GM12878 (cell line): Measurements from ENCODE around the gene SPACDR. TPM values are rescaled to one million over a fixed set of nuclear protein-coding genes. Genes with fewer than 3 reads are reported as not detected.

Experiments used
- ATAC-seq: fragments of 200-7000 bp; cut with Tn5 transposase; 3 replicates; pipeline ENCODE4 v1.9.1; 2020; ENCODE audit warnings: mild to moderate bottlenecking, moderate library complexity
- BruUV-seq: library from RNA; stranded (reverse); fragments of 400-500 nt; replicated peaks from 2 replicates; lab custom pipeline; 2021; lab: Mats Ljungman, UMichigan
- CTCF ChIA-PET: fragments of 300-600 bp; sonication (Branson Sonifier 250); formaldehyde crosslinking; extraction: SDS; loops from one replicate; lab custom pipeline; 2021; ENCODE audit warnings: inconsistent platforms; lab: Yijun Ruan, JAX
- POLR2A ChIA-PET: fragments of 350-600 bp; formaldehyde crosslinking; extraction: SDS; loops from one replicate; lab custom pipeline; 2021; ENCODE audit warnings: inconsistent platforms; lab: Charles Lee
- RAD21 ChIA-PET: fragments of 300-600 bp; sonication (Branson Sonifier 250); formaldehyde crosslinking; loops from one replicate; lab custom pipeline; 2023; ENCODE audit warnings: antibody characterized with exemption; ENCODE audit not compliant: unreplicated experiment; lab: Charles Lee
- SMC1A ChIA-PET: fragments of 300-600 bp; sonication (Branson Sonifier 250); formaldehyde crosslinking; loops from one replicate; lab custom pipeline; 2023; ENCODE audit not compliant: unreplicated experiment, uncharacterized antibody; lab: Charles Lee
- DNase-seq: peaks from one replicate; pipeline ENCODE4 v3.0.0-alpha.2; 2011; ENCODE audit warnings: low read depth, low spot score
- FAIRE-seq: peaks from 3 replicates; lab custom pipeline; 2011; peaks lifted over from hg19 to GRCh38; lab: Jason Lieb, UNC
- H2AFZ ChIP-seq: 2 replicates; pipeline ENCODE4 v1.6.0; 2011; ENCODE audit warnings: low read depth, low read length, control low read depth; ENCODE audit not compliant: control insufficient read depth
- H3K27ac ChIP-seq: 2 replicates; pipeline ENCODE4 v1.5.1; 2011; ENCODE audit warnings: control low read depth; ENCODE audit not compliant: control insufficient read depth, insufficient read depth
- H3K27me3 ChIP-seq, 2 experiments: replicated peaks in 1 of 2; 2 replicates each; pipeline versions ENCODE4 v1.6.0 to v1.6.1; 2011; ENCODE audit warnings: low read length in 1 of 2; ENCODE audit not compliant: control insufficient read depth in 2 of 2, insufficient read depth in 2 of 2
- H3K36me3 ChIP-seq, 2 experiments: 2 replicates each; pipeline ENCODE4 v1.5.1; 2011; ENCODE audit warnings: low read length in 1 of 2; ENCODE audit not compliant: control insufficient read depth in 2 of 2, insufficient read depth in 2 of 2
- H3K4me1 ChIP-seq: 2 replicates; pipeline ENCODE4 v1.6.1; 2011; ENCODE audit warnings: mild to moderate bottlenecking, low read length, moderate library complexity, mixed read lengths; ENCODE audit not compliant: control insufficient read depth, insufficient read depth
- H3K4me2 ChIP-seq: 2 replicates; pipeline ENCODE4 v1.6.0; 2011; ENCODE audit warnings: control low read depth; ENCODE audit not compliant: control insufficient read depth, insufficient read depth
- H3K4me3 ChIP-seq: fragments of 200-600 bp; sonication (generic); 2 replicates; pipeline ENCODE4 v1.5.1; 2016
- H3K79me2 ChIP-seq: 2 replicates; pipeline ENCODE4 v1.6.0; 2011; ENCODE audit warnings: low read length; ENCODE audit not compliant: control insufficient read depth, insufficient read depth
- H3K9ac ChIP-seq: 2 replicates; pipeline ENCODE4 v1.8.0; 2011; ENCODE audit warnings: low read length, control low read depth, mixed read lengths; ENCODE audit not compliant: control insufficient read depth, insufficient read depth
- H3K9me3 ChIP-seq: replicated peaks from 3 replicates; pipeline ENCODE4 v1.5.1; 2011; ENCODE audit warnings: mild to moderate bottlenecking, low read length; ENCODE audit not compliant: control insufficient read depth, insufficient read depth
- H4K20me1 ChIP-seq: 2 replicates; pipeline ENCODE4 v1.6.0; 2011; ENCODE audit not compliant: control insufficient read depth, insufficient read depth
- BHLHE40 ChIP-seq, 2 experiments: fragments of 450-650 bp in 1 of 2; IDR thresholded peaks; 2 replicates each; pipeline ENCODE4 v1.6.1; 2011 to 2017; ENCODE audit warnings: low read depth in 2 of 2, borderline replicate concordance in 1 of 2, improper control_type of control experiment in 1 of 2, low read length in 1 of 2, mild to moderate bottlenecking in 1 of 2
- CBX3 ChIP-seq: fragments of 200-600 bp; sonication (generic); IDR thresholded peaks from 2 replicates; pipeline ENCODE4 v1.6.1; 2016; ENCODE audit warnings: low read depth, borderline replicate concordance
- KDM1A ChIP-seq: fragments of 200-600 bp; sonication (generic); IDR thresholded peaks from 2 replicates; pipeline ENCODE4 v1.6.1; 2016; ENCODE audit warnings: borderline replicate concordance
- MYC ChIP-seq: IDR thresholded peaks from 2 replicates; pipeline ENCODE4 v1.6.1; 2011; ENCODE audit warnings: mild to moderate bottlenecking, low read length, moderate library complexity, inconsistent platforms; ENCODE audit not compliant: insufficient read depth, insufficient replicate concordance, insufficient read length, severe bottlenecking
- POLR2A ChIP-seq: IDR thresholded peaks from 2 replicates; pipeline ENCODE4 v1.6.1; 2011; ENCODE audit warnings: low read depth, mild to moderate bottlenecking, low read length
- POLR2AphosphoS5 ChIP-seq: IDR thresholded peaks from 2 replicates; pipeline ENCODE4 v1.6.1; 2011; ENCODE audit warnings: mild to moderate bottlenecking, low read length, inconsistent platforms
- WGBS: methylation state at CpG from one replicate; pipeline ENCODE4 v1.1.6; 2016; ENCODE audit warnings: low lambda C conversion rate; ENCODE audit not compliant: insufficient replicate concordance, insufficient coverage; ENCODE audit errors: missing lambda C conversion rate; 5-methylcytosine and 5-hydroxymethylcytosine counted together
- in situ Hi-C: fragments of 300-500 bp; cut with MboI; formaldehyde crosslinking; loops from 9 replicates; pipeline ENCODE4 v1.14.3; 2018; ENCODE audit warnings: mixed read lengths
- intact Hi-C: fragments of 100-400 bp; cut with micrococcal nuclease; formaldehyde crosslinking; loops from one replicate; pipeline ENCODE4 v1.14.2; 2022; ENCODE audit not compliant: unreplicated experiment
- polyA plus RNA-seq, 11 experiments: library from polyadenylated mRNA; depleted of rRNA in 4 of 11; unstranded in 6 of 11; stranded (reverse) in 5 of 11; fragments of >200 nt; fragmentation: Nextera tagmentation in 4 of 11; fragmentation: Illumina TruSeq in 1 of 11; extraction: Ambion mirVana in 4 of 11; extraction: Trizol in 1 of 11; gene quantifications; 1 replicate in 1 of 11; 2 replicates in 10 of 11; pipeline versions ENCODE4 v1.2.1 to v1.2.3, GENCODE V29; 2011 to 2016; ENCODE audit warnings: inconsistent platforms in 2 of 11, missing spikeins in 2 of 11, low read depth in 1 of 11
- total RNA-seq, 4 experiments: library from RNA; depleted of rRNA in 3 of 4; stranded (reverse); fragments of >200 nt in 3 of 4; fragmentation: Illumina TruSeq in 1 of 4; extraction: Trizol in 1 of 4; gene quantifications; 2 replicates each; pipeline versions ENCODE4 v1.2.1 to v1.2.3, GENCODE V29; 2013 to 2021

Gene SPACDR
- total and polyA plus RNA-seq, 10 of the 15 experiments (the other 5 are each of a cell fraction or from before 2014, with no cell fraction given) = 0.18 to 1.5 (median 0.63) TPM

GRCh38 chr7:100433592-100434296 lies 30.3 kb downstream of the SPACDR start:
- Histone ChIP-seq H3K9me3 (no peaks in the 10 kb centered on the region), H3K79me2 (peaks cover 56% of the 10 kb centered on the region), H3K9ac (no peak overlapping the region), H2AFZ (no peak overlapping the region), H3K27me3 (no peaks in the 10 kb centered on the region), H3K4me2 (peak overlapping the region; percentile 5), H3K4me3 (no peak overlapping the region), H3K36me3 (peaks cover 5 to 16% of the 10 kb centered on the region in 2 experiments; a peak in 3 of 4 replicates), H3K4me1 (peaks cover 24% of the 10 kb centered on the region), H4K20me1 (no peaks in the 10 kb centered on the region), H3K27ac (no peak overlapping the region)
- RAD21 ChIA-PET = interaction anchor here (1.3 to 2.0 kb wide), 2 partner anchors 59 to 67 kb away, joined by 3 to 4 read pairs; no protein-coding TSS in a partner anchor
- SMC1A ChIA-PET = interaction anchor here (0.6 to 1.4 kb wide), 3 partner anchors 17 to 22 kb away, joined by 3 to 6 read pairs (median 4); no protein-coding TSS in a partner anchor
- TF ChIP-seq BHLHE40 (IDR thresholded peaks at IDR 0.05; ENCODE audit: borderline replicate concordance in 1 of 2, low read depth in 2 of 2, low read length in 1 of 2) = peak; percentile 51 to 74; a peak in 2 of 4 replicates
- TF ChIP-seq POLR2A = peak; percentile 35; the same call in 1 of the 2 replicates
- no peak for TF ChIP-seq CBX3
- TF ChIP-seq MYC = no peak
- peak; percentile 68; the same call in 1 of the 2 replicates for TF ChIP-seq POLR2AphosphoS5
- TF ChIP-seq KDM1A = no peak
- FAIRE-seq (no peak), DNase-seq (no peak), ATAC-seq (no peak)
- BruUV-seq = no TSS peak
- in situ Hi-C loops = no loop called here
- POLR2A ChIA-PET = interaction anchor here (0.6 to 1.2 kb wide), 4 partner anchors 9 to 53 kb away, joined by 3 to 5 read pairs (median 4); no protein-coding TSS in a partner anchor
- intact Hi-C loops = no loop called here
- 64% methylated on average over 10 of the region's 10 CpGs for WGBS
- CTCF ChIA-PET = interaction anchor here (0.6 to 1.9 kb wide), 3 partner anchors 9 to 59 kb away, joined by 3 to 6 read pairs (median 4); no protein-coding TSS in a partner anchor
